Embryonic facial prominence (tissue), 1 donor: ENCODE results near the gene FURIN.
"Not testable (repeated sequence)": the region's sequence is repeated elsewhere in the genome, so short reads cannot be mapped to it uniquely, and the experiment has no call there.

Experiments used
- DNase-seq: peaks from one replicate; pipeline ENCODE4 v3.0.0-alpha.2; 2016; ENCODE audit errors: extremely low spot score

FURIN gene

GRCh38 chr15:90868261-90868689, at the start of gene FURIN:
Gene FURIN (plus strand): TSS chr15:90868588. CDS start chr15:90875741, 7,153 bp downstream.
- no peak for DNase-seq

GRCh38 chr15:90819390-90819789, 49.0 kb upstream of the FURIN start:
- no peak for DNase-seq

- DNase-seq = no peak
Observed at GRCh38 chr15:90819850-90820249, 48.5 kb upstream of the FURIN start.

GRCh38 chr15:90820481-90820880, 47.9 kb upstream of the FURIN start:
- no peak for DNase-seq

- no peak for DNase-seq
Observed at GRCh38 chr15:90822204-90822955, 46.0 kb upstream of the FURIN start.

- no peak for DNase-seq
Observed at GRCh38 chr15:90823455-90823974, 44.9 kb upstream of the FURIN start.

- DNase-seq = not testable (repeated sequence)
Observed at GRCh38 chr15:90825115-90825899, 43.1 kb upstream of the FURIN start.

GRCh38 chr15:90826206-90826885, 42.0 kb upstream of the FURIN start:
- not testable (repeated sequence) for DNase-seq

- no peak for DNase-seq
Observed at GRCh38 chr15:90826886-90827435, 41.4 kb upstream of the FURIN start.

- DNase-seq = no peak
Observed at GRCh38 chr15:90828111-90828510, 40.3 kb upstream of the FURIN start.

- no peak for DNase-seq
Observed at GRCh38 chr15:90829126-90829525, 39.3 kb upstream of the FURIN start.

- no peak for DNase-seq
Observed at GRCh38 chr15:90829942-90830440, 38.4 kb upstream of the FURIN start.

GRCh38 chr15:90834626-90835025, 33.8 kb upstream of the FURIN start:
- DNase-seq = no peak

GRCh38 chr15:90836296-90836871, 32.0 kb upstream of the FURIN start:
- DNase-seq = no peak

GRCh38 chr15:90837094-90837493, 31.3 kb upstream of the FURIN start:
- no peak for DNase-seq

- DNase-seq = no peak
Observed at GRCh38 chr15:90838139-90838538, 30.2 kb upstream of the FURIN start.

GRCh38 chr15:90838544-90838943, 29.8 kb upstream of the FURIN start:
- no peak for DNase-seq

GRCh38 chr15:90839187-90840071, 29.0 kb upstream of the FURIN start:
- no peak for DNase-seq

GRCh38 chr15:90840157-90840855, 28.1 kb upstream of the FURIN start:
- DNase-seq = no peak

- no peak for DNase-seq
Observed at GRCh38 chr15:90840954-90841353, 27.4 kb upstream of the FURIN start.
